GM21423 (cell line): ENCODE results near the gene MSTO1.
"Not testable (repeated sequence)": the region's sequence is repeated elsewhere in the genome, so short reads cannot be mapped to it uniquely, and the experiment has no call there.

Experiments
- ATAC-seq: cut with Tn5 transposase; IDR thresholded peaks from one replicate; pipeline ENCODE4 v1.9.1; 2021; ENCODE audit warnings: mild to moderate bottlenecking, moderate library complexity; ENCODE audit not compliant: unreplicated experiment

MSTO1 gene

DNA sequence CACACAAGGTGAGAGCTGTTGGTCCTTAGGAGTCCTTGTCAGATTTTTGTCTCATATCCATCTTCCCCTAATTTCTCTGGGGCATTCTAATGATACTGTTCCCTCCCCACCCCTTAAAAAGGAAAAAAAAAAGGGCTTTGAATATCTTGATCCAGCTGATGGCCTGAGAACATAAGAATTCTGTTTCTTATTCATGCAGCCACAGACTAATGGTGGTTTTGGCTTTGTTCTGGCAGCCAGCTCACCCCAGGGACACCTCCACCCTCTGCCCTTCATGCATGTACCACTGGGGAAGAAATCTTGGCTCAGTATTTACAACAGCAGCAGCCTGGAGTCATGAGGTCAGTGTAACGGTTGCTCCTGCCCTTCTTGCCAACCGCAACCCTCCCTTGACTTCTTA lies 3.2 kb downstream of the MSTO1 start:
- ATAC-seq, result not testable (repeated sequence)

DNA sequence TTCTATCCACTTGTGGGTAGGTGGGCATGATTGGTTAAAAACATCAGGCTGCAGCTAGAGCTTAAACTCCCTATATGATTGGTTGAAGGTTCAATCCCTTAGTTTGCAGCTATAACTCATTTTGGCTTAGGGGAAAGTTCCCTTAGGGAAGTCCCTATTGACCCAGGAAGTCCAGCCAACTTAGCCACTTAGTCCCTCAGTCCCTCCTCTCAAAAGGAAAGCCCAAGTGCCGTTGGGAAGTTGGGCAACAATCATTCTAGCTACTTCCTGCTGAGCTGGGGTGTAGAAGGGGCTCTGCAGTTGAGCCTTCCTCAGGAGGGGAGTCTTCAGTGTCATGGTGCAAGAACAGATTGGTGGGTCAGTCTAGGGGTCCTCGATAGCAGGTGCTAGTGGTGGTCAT lies 12.2 kb downstream of the MSTO1 start:
- ATAC-seq, result no peak

DNA sequence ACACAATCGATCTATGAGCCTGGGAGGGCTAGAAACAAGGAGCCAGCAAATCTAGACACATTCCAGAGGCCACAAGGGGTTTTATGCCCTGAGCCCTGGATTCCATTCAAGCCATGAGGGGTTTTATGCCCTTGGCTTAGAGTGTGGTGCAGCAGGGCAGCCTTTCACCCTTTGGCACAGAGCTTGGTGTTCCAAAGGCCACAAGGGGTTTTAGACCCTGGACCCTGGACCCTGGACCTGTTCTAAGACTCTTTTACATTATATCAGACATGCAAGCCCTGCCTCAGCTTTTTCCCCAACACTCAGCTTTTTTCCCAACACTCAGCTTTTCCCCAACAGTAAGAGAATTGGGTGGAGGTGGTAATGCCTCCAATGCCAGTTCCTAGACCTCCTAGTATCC lies 13.3 kb downstream of the MSTO1 start:
- ATAC-seq, result no peak

DNA sequence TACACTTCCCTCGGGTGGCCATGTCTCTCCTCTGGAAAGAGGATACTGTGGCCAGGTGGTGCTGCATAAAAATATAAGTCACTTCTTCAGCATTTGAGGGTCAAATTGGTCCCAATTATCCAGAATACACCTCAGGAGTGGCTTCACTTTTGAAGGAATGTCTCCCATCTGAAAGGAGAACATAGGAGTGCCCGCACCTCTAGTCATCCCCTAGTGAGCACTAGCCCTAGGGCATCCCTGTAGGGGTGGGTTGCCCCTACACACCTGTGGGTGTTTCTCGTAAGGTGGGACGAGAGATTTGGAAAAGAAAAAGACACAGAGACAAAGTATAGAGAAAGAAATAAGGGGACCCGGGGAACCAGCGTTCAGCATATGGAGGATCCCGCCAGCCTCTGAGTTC lies 16.4 kb downstream of the MSTO1 start:
- ATAC-seq, result not testable (repeated sequence)

DNA sequence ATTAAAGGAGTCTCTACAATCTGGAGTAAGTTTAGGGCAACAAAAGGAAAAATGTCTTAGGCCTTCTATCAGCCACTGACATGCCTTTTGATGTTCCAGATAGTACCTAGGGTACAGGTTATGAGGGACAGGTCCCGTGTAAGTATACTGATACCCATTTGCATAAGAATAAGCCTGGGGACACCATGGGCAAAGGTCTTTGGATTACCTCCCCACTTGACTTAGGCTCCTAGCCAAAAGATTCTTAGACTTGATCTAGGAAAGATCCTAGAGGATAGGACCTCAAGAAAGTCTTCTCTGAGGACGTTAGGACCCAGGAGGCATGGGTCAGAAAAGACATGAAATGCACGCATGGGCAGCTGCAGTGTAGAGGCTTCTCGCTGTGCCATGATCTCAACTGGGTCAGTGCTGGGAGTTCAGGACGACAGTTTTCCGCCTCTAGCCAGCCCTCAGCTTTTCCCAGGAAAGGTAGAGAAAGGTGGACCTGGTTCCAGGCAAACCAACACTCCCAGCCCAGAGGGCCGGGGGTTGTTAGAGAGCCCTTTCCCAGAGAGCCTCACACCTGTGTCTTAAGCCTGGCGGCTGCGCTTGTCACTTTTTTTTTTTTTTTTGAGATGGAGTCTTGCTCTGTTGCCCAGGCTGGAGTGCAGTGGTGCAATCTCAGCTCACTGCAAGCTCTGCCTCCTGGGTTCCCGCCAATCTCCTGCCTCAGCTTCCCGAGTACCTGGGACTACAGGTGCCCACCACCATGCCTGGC lies 26.6 kb downstream of the MSTO1 start:
- no peak for ATAC-seq

DNA sequence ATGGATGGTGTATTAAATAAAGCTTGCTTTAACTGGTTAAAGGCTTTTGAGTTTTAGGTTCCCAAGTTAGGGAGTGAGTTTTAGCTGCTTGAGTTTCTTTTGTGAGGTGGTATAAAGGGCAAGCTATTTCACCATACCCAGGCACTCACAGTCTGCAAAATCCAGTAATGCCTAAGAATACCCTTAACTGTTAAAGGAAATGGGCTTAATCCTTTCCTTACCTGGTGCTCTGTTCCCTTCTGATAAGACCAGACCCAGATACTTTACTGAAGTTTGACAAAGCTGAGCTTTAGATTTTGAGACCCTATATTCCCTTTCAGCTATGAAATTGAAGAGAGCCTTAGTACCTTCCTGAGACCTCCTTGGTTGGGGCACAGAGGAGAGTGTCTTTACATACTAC lies 30.3 kb downstream of the MSTO1 start:
- no peak for ATAC-seq

DNA sequence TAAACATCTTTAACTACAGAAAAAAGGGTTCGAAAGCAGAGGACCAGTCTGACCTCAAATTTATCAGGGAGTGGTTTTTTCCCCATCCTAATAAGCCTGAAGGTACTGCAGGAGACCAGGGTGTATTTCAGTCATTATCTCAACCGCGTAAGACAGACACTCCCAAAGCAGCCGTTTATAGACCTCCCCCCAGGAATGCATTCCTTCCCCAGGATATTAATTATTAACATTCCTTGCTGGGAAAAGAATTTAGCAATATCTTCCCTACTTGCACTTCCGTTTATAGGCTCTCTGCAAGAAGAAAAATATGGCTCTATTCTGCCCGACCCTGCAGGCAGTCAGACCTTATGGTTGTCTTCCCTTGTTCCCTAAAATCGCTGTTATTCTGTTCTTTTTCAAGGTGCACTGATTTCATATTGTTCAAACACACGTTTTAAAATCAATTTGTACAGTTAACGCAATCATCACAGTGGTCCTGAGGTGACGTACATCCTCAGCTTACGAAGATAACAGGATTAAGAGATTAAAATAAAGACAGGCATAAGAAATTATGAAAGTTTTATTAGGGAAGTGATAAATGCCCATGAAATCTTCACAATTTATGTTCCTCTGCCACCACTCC lies 32.7 kb downstream of the MSTO1 start:
- not testable (repeated sequence) for ATAC-seq

DNA sequence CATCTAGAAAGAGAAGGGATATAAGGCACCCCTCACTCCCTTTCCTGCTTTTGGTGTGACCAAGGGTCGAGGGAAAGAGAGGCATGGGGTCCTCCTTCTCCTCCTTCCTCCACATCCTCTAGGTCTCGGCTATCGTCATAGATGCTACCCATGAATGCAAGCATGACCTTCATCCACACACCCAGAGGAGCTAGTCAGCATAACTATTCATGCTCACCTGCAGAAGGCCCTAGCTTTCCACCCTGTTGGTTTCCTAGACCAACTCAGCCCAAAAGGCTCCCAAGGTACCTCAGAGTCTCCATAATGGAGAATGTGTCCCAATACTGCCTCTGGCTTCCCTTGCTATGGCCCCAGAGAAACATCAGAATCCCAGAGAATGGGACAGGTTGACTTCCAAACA lies 33.2 kb downstream of the MSTO1 start:
- no peak for ATAC-seq

DNA sequence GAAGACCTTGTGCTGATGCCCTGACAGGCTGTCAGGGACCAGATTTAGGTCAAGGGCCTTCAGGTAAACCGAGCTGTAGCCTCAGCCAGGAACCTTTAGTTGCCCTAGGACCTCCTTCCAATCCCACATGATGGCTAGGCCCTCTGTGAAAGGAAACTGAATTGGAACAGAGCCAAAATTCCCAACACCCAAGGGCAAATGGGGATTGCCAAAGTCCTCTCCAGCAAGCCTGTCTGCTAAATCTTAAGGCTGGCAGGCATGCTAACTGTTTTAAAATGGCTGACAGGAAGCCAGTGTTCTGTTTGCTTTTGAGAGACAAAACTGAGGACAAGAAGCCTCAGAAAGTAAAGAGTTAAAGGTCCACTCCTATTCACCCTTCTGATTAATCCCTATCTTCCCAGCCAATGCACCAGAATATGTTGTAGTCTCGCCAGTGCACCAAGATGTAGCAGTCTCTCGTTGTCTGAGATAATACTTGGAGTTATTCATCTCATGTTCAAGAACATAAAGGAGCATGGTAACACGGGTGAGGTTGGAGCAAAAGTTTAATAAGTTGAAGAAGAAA lies 35.1 kb downstream of the MSTO1 start:
- ATAC-seq, result no peak

DNA sequence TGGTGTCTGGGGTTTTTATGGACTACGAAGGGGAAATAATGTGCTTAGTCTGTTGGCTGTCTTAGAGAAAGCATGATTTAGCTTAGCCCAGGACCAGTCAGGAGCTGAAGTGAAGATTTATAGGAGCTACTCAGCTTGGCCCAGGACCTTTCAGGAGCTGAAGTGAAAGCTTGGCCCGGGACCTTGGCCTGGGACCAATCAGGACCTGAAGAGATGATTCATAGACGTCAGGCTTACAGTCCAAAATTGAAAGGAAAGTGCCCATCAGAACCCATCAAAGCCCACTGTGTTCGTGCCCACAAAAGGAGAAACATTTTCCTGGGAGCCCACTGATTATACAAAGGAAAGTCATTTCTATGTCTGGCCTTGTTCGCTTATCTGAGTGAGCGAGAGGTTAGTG lies 35.6 kb downstream of the MSTO1 start:
- ATAC-seq, result no peak

DNA sequence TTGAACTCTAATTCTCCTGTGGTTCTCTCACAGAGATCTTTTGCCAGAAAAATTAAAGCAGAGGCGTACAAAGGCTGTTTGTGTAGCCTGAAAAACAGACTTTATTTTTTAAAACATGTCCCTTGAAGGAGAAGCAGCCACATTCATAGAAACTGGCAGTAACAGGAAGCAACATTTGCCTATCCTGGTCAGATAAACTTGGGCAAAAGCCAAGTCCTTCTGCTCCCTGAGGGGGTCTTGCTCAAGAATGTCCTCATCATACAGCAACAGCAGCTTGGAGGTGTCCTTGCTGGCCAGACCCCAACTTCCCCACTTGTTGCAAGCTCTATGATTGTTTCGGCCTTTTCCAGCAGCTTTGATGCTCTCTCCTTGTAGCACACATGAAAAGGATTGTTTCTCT lies 36.3 kb downstream of the MSTO1 start:
- ATAC-seq, result no peak

DNA sequence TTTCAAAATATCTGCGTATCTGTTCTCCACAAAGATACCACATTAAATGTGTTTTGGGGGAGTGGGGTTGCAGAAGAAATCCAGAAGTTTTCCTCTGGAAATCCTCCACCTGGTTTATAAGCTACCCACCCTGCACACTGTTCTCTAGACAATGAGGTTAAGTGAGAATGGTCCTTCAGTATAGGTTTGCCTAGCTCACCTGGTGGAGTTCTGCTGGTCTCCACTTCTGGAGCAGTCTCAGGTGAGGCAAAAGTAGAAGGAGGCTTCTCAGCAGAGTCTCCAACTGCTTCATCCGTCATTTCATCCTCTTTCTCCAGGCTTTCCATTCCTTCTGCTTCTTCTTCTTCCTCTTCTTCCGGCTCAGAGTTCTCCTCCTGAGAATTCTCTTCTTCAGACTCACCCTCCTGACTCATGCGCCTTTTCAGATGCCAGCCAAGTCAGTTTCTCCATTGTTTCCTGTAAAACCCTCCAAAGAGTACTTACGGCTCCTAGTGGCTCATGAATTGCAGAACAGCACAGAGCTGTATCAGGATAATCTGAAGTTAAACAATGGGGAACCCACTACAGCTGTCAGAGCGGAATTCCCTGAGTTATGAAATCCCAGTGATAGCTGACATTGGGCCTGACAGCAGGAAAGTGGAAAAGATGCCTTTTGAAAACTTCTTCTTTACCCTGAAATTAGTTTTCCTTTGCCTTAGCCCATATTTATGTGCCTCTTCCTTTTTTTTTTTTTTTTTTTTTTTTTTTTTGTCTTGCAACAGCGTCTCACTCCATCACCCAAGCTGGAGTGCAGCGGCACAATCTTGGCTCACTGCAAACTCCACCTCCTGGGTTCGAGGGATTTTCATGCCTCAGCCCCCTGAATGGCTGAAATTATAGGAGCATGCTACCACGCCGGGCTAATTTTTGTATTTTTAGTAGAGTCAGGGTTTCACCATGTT lies 38.5 kb downstream of the MSTO1 start:
- ATAC-seq, result no peak

DNA sequence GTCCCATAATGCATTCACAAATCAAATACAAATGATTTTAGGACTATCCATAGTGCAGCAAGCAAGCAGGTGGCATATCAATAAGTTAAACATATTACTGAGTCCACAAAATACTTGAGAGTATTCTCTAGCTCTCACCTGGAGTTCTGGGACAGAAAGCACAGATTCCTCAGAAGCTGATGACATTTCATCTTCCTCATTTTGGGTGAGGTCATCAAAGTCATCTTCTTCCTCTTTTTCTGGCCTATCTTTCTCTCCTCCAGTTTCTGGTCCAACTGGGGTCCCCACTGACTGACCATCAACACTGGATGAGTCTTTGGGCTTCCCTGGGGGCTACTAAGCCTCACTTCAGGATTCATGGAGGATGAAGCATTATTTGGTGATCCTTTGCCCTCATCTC lies 39.7 kb downstream of the MSTO1 start:
- no peak for ATAC-seq

DNA sequence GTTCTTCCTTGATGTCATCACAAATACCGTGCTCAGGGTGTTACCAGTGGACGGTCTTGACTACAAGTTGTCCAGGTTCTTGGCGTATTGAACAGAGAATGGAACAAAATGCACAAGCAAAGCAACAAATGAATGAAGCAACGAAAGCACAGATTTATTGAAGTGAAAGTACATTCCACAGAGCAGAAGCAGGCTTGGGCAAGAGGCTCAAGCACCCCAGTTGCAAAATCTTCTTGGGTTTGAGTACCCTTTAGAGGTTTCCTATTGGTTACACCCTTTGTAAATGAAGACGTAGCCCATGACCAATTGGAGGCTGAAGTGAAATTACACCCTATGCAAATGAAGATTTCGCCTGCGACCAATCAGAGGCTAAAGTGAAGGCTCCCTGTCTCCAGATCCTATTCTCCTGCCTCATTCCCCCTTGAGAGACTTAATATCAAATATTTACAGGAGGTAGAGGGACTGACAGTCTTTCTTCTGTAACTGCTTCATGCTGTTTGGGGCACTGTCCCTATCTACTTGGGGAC lies 40.3 kb downstream of the MSTO1 start:
- ATAC-seq, result no peak

DNA sequence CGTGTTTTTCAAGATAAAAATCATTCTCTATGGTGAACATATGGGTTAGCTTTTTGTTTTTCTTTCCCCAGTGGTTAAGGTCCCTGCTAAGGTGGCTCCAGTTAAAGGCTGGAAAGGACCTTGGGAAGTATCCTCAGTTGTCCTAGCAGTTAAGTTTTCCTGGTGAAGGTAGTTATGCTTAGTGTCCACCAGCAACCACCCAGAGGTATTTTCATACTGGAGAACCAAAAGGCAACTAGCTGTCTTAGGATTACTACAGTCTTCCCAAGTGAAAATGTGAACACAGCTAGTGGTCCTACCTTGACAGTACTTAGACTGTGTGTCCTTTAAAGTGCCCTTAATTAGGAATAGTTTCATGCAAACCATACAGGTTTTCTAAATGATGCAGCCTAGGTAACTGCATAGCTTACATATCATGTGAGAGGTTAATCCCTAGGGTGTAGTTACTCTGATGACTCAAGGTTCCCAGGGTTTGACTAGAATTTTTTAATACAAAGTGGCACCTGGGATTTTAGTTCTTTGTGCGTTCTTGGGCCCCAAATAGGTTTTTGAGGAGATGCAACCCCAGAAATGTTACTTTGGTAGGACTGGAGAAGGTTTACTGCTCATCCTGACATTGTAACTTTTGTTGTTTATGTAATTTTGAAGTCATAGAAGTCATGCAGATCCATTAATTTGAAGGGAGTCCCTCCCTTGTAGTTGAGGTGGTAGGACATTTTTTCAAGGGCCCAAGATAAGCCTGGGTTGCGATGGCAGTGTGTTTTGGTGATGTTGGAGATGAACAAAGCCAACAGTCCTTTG lies 42.0 kb downstream of the MSTO1 start:
- no peak for ATAC-seq

DNA sequence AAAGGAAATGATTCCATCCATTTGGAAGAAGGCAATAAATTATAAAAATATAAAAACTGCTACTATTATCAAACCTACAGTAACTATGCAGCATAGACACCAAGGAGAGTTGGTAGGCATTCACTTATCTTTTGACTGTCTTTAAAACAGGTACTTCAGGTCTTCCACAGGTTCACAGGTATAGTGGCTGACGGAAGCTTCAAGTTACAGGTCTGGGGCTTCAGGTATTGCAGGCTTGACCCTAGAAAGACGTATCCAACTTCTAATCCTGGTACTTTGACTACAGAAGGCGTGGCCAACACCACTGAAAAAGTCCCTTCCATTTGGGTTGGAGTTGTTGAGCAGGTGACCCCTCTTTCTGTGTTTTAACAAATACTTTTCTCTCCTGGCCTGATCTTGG lies 42.9 kb downstream of the MSTO1 start:
- no peak for ATAC-seq

DNA sequence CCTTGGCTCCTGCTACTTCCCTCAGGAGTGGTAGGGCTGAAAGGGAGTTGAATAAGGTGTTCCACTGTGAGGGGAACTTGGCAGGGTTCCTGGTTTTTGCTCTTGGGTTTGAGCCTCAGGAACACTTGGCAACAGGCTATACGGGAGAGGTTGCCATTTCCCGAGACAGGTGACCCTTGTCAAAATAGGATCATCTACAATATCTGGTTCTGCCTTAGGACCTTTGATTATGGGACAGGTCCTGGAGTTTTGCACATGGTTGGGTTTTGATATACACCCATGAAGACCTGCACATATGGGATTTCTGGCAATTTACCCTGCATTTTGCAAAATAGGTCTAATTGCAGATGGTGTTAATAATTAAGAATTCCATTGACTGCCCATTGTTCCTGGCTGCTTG lies 47.4 kb downstream of the MSTO1 start:
- ATAC-seq, result no peak

DNA sequence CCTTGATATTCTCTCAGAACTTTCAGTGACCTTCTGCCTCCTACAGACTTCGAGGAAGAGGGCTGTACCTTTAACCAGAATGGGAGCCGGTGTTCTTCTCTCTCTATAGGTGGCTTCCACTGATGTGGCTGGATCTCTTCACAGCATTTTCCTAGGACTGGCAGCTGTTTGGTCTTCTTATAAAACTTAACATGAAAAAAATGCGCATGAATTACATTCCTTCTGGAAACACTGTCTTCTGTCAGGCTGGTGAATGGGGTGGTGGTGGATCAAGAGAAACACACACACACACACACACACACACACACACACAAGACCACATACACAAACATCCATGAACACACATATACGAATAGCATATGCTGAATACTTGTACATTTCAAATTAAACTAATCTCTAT lies 51.2 kb downstream of the MSTO1 start:
- ATAC-seq, result not testable (repeated sequence)
